NCI-H2029 (cell line): ENCODE results near the gene EIF4B.

Experiments used
- DNase-seq: peaks from one replicate; lab custom pipeline; 2025; lab: John Stamatoyannopoulos, UW

EIF4B gene

DNA sequence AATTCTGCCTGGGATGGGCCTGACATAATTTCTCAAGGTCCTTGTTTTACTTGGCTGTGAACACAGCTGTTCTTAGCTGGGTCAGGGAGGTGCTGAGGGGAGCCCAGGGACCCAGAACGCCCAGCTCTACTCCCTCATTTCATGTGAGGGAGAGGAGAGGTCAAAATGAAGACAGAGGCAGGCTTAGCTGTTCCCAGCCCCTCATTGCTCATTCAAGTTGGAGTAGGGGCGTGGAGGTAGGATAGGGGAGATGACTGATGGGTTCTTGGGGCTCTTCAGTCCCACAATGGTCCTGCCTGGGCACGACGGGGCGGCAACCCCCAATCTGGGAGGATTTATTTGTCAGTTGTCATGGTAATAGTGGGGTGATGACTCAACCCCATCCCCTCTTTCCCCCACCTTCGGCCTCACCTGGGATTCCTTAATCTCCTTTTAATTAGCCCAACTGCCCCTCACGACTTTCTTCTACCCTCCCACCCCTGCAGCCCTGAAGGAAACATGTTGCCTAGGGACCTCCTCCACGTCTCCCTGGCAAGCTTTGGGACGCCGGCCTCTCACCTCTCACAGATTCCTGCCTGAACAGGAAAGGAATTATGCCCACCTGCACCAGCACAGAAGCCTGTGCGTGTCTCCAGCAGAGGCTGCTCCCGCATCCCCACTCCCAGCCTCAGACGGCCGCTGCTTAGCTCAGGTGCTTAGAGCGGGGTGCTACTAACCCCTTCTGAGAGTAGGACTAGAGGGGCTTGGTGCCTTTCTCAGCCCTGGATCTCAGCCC, 62.7 kb downstream of the EIF4B start:
- no peak for DNase-seq

DNA sequence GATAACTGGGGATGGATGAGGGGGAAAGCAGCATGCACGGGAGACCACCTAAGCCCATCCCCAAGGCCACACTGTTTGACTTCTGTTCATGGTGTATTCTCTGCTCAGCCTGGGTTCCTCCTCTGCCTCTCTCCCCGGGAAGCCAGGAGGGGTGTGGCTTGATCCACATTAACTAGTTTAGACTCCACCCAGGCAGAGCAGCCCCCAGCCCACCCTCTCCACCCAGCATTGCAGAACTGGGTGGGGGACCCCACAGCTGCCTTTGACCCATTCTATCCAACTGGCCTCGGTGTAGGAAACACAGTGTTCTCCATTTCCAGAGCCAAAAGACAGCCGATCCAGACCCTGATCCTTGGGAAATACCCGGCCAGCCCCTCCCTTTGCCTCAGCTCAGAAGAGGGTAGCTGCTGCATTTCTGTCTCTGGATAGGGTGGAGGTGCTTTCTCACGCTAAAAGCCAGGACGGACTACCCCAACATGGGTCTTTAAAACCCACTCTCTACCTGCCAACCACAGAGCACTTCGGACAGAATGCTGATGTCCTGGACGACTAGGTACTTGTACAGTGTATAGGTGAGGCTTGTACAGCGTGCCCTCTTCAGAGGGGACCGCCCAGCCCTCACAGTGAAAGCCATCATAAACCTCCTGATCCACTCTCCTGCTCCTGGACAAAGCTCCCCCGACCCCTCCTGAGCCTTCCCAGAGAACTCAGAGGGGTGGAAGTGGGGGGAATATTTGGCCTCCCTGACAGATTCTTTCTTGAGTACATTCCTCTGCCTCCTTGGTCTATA, 63.6 kb downstream of the EIF4B start:
- DNase-seq, result no peak

DNA sequence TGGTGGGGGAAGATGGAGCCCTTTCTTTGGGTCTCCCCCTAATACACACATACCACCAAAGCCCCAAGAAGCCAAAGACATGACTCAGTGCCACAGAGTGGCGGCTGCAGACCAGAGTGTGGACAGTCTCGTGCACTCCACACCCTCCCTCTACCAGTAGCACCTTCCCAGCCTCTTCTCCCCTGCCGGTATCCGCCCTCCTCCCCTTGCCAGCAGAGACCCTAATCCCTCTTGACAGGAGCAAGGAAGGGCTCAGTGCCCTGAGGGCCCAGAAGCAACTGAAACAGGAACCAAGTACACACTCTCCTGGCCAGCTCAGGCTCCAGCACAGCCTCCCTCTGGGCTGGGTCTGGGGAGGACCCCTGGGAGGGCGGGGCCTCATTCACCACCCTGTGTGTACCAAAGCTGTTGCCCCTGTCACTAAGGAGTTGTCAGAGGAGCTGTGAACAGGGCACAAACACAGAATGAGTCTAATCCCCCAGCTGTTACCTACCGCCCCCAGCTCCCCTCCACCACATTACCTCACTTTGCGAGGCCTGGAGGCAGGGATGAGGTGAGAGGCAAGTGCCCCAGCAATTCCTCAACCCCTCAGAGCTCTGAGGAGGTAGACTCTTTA, 64.7 kb downstream of the EIF4B start:
- no peak for DNase-seq

DNA sequence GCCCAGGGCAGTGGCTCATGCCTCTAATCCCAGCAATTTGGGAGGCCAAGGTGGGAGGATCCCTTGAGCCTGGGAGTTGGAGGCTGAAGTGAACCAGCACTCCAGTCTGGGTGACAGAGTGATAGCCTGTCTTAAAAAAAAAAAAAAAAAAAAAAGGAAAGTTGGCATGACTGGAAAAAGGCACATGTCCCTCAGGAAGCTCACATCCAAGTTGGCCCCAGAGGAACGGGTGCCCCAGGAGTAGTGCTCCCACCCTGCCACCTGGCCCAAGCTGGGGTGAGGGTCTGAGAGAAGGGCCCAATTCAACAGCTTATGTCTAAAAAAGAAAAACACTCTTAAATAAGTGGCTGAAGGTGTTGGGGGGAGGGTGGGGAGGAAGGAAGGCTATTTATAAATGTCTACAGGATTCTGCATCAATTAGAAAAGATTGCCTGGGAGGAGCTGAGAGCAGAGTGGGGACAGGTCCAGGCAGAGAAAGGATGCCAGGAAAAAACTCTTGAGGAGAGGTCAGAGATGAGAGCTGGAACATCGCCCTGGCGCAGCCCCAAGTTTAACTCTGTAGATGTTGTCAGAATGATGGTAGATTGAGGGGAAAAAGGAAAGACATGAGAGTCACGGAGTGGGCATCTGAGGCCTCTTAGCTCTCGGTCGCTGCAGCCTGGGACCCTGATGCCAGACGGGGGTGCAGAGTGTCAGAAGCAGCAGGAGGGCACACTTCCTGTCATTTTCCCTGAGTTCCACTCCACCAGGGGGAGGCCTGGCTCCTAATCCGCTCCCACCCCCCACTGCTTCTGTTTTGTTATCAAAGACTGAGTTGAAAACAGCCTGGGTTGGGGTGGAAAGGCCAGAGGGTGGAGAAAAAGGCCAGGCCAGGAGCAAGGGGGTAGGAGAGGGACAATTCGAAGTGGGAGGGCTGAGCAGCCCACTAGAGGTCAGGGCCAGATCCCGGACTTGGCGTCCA, 65.6 kb downstream of the EIF4B start:
- DNase-seq, result peak; percentile 12

DNA sequence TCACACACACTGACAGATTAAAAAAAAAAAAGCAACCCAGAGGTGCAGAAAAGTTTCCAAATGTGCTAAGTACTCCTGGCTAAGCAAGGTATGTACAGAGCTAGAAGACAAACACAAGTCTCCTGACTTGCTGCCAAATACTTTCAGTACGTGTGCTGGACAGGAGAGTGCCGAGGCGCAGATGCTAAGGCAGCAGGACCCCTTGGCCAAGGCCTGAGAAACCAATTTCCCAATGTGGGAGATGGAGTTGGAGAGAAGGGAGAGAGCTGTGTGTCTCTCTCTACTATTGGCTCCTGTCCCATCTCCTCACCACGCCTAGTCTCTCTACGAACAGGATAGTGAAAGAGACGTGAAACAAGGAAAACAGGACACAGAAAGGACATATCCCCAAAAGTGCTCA, 67.6 kb downstream of the EIF4B start:
- DNase-seq, result no peak

DNA sequence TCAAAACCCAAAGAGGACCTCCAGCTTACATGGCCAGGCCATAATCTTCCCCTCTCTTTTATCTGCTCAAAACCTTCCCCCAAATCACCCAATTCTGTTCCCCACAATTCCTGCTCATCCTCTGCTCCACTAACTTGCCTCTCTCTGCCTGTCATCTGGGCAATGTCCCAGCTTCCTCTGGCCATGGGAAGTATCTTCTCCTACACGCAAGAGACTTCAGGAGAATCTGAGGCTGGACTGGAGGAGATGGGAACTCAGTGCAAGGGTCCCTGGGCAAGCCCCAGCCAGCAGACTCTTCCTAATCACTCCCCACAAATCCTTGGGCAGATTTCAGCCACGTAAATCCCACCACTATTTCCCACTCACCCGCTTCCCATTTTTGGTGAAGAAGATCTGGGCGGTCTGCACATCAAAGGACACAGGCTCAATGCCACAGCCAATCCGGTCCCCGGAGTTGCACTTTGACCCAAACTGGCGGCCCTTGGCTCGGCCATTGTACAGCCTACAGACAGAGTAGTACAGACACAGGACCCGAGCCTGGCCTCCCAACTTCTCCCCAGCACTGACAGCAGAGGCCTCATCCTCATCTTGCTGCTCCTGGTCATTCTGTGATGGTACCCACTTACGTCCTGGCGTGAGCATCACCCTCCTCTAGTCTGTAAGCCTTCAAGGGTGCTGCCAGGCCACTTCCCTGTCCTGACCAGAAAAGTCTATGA, 68.2 kb downstream of the EIF4B start:
- DNase-seq, result no peak

DNA sequence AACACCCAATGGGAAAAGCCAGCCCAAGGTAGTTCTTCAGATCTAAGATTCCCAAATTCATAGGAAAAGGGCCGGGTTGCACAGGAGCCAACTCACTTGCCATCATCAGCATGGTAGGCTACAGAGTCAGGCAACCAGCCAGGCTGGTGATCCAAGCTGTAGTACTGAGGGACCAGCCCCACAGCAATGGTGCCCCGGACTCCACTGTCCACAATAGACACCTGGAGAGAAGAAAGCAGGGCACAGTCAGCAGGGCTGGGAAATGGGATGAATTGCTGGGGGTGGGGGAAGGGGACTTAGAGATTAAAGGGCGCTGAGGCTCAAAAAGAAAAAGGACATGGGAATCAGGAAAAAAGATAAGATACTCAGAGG, 68.7 kb downstream of the EIF4B start:
- DNase-seq, result no peak

DNA sequence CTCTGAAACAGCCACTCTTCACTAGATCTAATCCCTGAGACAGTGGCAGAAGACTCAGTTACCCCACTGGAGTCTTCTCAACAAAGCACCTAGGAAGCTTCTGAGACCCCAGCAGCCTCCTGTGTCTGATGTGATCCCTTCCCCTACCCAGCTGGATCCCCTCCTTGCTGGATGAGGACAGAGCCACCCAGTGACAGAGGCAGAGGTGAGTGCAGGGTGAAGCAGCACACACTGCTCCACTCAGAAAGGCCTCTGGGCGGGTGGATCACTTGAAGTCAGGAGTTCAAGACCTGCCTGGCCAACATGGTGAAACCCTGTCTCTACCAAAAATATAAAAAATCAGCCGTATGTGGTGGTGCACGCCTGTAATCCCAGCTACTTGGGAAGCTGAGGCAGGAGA, 70.2 kb downstream of the EIF4B start:
- no peak for DNase-seq

DNA sequence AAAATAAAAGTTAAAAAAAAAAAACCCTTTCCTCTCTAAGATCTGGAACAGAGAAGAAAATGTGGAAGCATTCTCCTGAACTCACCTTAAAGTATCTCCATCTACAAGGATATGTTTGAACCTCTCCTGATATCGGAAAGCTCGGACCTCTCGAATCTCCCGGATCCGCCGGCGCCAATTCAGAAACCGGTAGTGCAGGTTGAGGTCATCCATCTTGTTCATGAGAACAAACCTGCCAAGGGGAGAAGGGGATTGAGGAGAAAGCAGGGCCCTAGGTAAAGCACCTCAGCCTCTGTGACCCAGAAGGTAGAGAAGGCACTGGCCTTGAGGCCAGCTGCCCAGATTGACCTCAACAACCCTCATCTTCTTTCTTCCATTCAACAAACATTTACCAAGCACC, 70.8 kb downstream of the EIF4B start:
- DNase-seq, result no peak

DNA sequence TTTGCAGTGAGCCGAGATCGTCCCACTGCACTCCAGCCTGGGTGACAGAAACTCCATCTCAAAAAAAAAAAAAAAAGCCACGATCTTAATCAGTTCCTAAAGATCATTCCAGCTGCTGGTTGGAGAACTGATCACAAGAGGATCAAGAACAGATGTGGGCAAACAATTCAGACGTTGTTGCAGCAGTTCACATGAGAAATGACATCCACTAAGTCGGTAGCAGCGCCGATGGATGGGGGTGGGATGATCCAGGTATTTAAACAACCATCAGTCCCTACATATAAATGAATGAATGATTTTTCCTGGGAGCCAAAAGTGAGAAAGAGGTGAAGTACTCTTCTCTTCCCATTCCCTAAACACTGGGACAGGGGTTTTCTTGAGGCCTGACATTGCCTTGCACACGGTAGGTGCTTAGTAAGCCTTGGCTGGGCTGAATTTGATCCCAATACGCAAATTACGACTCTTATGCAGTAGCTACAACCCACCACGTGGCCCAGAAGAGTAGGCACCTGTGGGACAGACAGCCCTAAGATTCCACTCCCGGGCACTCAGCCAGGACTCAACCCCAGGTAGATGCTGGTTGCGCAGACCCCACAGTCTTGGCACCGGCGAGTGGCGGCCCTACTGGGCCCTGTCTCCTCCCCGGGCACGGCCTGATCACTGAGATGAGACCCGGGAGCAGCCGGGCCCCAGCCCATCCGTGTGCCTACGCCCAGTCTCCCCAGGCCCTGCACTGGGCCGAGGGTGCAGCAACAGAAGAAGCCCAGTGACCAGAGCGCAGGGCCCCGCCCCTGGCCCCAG, 72.4 kb downstream of the EIF4B start:
- DNase-seq, result peak; percentile 44

DNA sequence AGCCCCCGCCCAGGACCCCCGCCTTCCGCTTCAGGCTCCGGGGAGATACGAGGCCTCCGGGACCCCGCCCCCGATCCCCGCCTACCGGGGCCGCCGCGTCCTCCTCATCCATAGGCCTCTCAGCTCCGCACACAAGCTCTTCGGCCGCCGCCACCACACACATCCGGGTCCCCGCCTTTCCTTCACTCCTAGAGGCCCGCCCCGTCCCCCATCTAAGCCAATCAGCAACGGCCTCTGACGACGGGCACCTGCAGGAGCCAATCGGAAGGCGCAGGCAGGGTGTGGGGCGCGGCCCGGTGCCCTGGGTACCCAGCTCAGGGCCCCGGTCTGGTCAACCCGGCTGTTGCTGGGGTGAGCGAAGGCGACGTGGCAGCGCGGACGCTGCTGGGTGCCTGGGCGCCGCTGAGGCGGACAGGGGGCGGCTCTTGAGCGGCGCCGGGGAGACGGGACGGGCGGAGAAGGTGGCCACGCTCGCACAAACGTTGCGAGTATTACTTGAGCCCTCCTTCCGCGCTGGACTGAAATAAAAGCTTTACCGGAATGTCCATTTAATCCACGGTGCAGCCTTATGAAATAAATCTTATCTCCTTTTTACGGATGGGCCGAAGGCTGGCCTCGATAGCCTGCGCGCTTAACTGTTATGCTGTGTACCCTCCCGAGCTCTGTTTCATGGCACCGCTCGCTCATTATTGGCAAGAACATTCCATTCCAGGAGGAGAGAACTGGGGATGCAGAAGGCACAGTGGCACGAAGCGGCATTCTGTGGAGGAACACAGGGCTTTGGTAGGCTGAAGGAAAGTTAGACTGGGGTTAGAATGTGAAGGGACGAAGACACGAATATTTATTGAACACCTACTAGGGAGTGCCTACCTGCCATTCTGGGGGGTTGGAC, 73.2 kb downstream of the EIF4B start, which contains the start of gene SPRYD3:
Gene SPRYD3 (minus strand): TSS at position 165 of the 892 bp plus-strand sequence. CDS start 57 bp downstream, at position 108.
- DNase-seq, result peak; percentile 94

DNA sequence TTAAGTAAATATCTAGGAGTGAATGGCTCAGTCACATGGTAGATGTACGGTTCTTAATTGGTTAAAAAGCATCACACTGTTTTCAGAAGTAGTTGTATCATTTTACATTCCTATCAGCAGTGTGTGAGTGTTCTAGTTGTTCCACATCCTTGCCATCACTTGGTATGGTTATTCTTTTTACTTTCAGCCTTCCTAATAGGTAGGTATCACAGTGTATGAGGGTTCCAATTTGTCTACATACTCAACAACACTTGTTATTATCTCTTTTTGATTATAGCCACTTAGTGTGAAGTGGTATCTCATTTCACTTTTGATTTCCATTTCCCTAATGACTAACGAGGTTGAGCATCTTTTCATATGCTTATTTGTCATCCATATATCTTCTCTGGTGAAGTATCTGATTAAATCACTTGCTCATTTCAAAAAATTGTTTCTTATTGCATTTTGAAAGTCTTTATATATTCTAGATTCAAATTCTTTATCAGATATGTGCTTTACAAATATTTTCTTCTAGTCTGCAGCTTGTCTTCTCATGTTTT, 76.5 kb downstream of the EIF4B start:
- DNase-seq, result no peak

DNA sequence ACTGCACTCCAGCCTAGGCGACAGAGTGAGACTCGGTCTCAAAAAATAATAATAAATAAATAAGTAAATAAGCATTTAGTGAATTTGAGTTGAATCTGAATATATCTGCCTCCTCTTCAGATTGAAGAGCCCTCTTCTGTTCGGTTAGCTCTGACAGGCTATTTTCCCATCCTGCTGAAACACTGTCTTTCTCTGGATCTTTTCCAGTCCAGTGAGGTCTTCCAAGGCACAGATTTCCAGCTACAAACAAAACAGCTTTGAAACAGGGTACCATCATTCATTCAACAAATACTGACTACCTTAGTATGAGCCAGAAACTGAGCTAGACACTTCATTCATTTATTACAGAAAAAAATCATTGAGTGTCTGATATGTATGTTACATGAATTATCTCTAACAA, 80.1 kb downstream of the EIF4B start:
- no peak for DNase-seq

DNA sequence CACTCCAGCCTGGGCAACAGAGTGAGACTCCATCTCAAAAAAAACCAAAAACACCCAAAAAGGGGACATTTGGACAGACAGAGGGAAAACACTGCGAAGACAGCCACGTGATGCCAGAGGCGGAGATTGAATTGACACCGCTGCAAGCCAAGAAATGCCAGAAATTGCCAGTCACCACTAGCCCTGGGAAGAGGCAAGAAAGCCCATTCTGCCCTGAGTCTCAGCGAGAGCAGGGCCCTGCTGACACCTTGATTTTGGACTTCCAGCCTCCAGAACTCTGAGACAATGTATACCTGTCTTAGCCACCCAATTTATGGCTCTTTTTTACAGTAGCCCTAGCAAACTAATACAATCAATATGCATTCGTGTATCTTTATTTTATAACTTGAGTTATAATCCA, 83.8 kb downstream of the EIF4B start:
- DNase-seq, result no peak

DNA sequence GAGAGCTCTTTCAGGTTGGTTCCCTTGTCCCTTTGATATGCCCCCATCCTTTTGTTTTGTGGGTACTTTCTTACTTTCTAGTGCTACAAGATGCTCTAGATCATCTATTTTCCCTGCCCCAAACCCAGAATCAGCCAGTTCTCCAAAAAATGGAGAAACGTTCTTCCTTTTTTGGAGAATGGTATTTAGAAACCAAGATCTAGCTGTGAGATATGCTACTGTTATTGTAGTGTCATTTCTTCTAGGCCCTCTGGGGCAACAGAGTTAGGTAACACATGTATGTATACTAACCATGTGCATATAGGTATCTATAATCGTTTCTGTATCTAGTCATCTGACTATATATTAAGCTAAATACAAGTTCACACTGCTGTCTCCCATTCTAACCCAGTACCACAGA, 84.3 kb downstream of the EIF4B start:
- DNase-seq, result no peak

DNA sequence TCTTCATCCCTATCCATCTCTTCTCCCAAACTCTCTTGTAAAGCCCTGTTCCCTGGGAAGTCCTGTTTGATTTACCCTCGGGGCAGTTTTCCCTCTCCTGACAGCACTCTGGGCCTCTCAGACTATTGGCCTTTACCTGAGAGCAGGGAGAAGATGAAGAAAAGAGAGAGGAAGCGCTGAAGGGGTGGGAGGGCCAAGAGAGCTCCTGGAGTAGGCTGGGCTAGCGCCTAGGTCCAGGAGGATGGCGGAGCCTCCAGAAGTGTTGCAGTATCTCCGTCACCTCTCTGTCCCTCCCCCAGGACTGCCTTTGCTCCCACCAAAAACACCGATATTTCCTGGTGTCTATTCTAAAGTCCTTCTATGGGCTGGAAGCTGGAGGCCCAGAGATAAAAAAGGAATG, 85.5 kb downstream of the EIF4B start:
- DNase-seq, result no peak
